GM19468 (cell line): Measurements from ENCODE around the gene PPIB.
"Not testable (repeated sequence)": the region's sequence is repeated elsewhere in the genome, so short reads cannot be mapped to it uniquely, and the experiment has no call there.

Experiments used
- ATAC-seq: cut with Tn5 transposase; IDR thresholded peaks from one replicate; pipeline ENCODE4 v1.9.1; 2021; ENCODE audit warnings: mild to moderate bottlenecking, moderate library complexity, moderate number of reproducible peaks; ENCODE audit not compliant: unreplicated experiment; ENCODE audit errors: extremely low read depth

Gene PPIB

DNA sequence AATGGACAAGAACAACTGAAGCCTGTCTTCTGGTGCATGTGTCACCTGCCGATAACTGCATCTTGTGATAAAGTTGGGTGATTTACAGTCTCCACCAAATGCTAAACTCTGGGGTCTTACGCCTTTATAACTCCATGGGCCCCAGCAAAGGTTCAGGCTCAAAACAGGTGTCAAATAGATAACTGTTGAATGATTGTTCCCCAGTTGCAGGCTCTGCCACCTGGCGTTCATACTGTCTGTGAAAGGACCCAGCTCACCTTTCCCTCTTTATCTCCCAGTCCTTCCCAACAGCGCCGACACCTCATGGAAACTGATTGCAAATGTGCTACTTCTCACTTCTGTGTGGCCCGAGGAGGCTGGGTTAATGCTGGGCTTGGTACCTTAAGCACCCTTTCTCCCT is 19.5 kb downstream of the PPIB start:
- ATAC-seq = no peak

GRCh38 chr15:64141798-64142512 is 20.9 kb downstream of the PPIB start:
- no peak for ATAC-seq

DNA sequence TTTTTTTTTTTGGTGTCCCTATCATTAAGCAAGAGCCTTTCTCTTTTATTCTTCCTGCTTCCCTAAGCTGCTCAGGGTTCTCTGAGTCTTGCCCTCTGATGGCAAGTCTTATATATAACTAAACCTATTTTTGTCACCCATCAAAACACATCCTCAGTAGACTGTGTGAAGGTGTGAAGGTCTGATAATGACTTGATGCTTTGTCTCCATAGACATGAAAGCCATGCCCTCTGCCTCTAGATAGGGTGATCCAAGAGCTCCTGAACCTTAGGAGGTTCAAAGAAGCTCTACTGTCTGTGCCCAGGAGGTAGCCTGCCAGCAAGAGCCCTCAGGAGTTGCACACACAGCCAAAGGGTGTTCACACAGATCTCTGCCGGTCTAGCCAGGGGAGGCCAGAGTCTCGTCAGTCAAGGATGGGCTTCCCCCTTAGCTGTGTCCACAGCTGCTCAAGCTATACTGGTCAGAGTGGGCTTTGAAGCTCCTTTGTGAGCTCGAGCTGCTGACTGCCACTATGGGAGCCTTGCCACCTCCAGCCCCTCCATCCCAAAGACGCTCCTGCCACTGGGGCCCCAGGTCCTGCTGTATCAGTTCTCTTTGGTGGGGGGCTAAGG is 24.4 kb downstream of the PPIB start:
- no peak for ATAC-seq

DNA sequence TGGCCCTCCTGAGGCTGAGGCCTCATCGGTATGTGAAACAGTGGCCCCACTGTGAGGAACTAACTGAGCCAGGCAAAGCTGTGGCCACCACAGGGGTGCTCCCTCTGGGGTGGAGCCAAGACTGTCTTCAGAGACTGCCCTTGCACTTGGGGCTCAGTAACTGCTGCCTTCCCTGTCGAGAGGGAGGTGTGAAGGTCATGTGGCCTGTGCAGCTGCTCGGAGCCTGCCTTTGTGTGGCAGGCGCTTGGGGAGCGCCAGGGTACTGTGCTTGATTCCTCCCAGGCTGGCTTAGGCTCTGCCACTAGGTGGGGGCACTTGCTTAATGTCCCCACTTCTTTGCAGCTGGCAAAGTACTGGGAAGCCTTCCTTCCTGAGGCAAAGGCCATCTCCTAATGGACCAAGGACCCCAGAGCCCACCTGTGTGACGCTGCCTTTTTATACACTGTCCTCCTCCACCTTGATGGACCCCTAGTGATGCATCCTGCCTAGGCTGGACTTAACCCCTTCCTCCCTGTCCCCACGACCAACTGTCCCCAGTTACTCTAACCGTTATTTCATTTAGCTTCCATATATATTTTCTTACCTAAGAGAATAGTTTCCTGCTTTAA is 25.5 kb downstream of the PPIB start:
- no peak for ATAC-seq

- no peak for ATAC-seq
These were observed 26.5 kb downstream of the PPIB start for GRCh38 chr15:64136347-64136746.

DNA sequence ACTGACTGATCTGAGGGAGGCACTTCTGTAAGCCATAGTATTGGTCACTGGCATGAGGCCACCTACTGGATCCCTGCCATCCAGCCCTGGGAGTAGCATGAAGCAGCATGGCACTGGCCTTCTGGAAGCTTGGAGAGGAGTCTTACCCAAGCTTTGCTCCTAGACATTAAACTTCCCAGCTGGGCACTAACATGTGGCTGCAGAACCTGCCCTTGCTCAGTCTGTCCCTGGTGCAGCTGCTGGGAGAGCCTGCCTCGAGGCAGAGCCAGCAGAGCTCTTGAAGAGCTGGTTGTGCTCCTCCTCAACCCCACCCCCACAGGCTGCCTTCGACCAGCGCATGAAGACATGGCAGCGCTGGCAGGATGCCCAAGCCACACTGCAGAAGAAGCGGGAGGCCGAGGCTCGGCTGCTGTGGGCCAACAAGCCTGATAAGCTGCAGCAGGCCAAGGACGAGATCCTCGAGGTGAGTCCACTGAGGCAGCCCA is 28.4 kb downstream of the PPIB start:
- no peak for ATAC-seq

DNA sequence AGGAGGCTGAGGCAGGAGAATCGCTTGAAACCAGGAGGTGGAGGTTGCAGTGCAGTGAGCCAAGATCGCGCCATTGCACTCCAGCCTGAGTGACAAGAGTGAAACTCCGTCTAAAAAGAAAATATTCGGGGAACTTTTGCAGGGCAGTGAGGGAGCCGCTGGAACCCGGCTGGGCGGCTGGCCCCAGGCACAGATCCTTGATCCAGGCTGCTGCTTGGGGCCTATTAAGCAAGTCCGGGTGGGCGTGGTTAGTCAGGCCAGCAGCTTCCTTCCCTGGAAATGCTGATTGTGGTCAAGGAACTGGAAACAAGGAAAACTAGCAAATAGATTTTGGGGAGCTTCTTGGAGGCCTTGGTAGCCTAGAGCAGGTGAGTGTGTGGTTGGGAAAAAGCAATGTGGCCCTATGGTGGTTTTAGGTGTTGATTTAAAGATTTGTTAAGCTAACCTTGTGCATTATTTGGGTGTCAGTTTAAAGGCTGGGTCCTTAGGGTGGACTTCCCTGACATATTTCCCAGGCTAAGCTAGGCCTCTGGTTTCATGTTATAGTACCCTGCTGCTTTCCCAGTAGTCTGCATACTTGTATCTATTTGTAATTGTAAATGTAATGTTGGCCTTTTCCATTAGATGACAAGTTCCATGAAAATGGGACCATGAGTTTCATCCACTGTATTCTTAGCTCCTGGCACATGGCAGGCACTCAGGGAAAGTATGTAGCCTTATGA is 29.0 kb downstream of the PPIB start:
- no peak for ATAC-seq

GRCh38 chr15:64132217-64132616 is 30.6 kb downstream of the PPIB start:
- no peak for ATAC-seq

DNA sequence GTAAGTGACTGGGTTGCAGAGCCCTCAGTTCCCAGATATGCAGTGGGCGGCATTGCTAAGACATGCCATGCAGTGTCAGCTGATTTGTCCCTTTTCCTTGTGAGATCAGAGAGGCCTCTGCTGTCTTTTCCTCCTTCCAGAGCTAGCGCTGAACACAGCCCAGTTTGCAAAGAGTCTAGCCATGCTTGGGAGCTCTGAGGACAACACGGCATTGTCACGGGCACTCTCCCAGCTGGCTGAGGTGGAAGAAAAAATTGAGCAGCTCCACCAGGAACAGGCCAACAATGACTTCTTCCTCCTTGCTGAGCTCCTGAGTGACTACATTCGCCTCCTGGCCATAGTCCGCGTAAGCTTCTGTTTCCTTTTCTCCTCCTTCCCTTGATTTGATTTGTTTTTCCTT is 31.3 kb downstream of the PPIB start:
- ATAC-seq = no peak

DNA sequence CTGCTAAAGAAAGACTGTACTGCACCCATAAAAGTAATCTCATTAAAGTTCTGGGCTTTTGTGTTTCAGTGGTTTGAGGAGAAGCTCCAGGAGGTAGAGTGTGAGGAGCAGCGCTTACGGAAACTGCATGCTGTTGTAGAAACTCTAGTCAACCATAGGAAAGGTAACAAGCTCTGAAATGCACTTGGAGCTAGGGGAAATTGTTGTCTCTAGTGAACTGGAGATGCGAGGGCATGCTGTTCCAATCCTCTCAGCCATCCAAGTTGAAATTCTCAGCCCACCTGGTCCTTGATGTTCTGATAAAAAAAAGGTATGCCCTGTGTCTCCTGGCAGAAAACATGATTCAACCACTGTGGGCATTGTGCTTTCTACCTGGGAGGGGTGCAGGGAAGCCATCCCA is 32.7 kb downstream of the PPIB start:
- no peak for ATAC-seq

DNA sequence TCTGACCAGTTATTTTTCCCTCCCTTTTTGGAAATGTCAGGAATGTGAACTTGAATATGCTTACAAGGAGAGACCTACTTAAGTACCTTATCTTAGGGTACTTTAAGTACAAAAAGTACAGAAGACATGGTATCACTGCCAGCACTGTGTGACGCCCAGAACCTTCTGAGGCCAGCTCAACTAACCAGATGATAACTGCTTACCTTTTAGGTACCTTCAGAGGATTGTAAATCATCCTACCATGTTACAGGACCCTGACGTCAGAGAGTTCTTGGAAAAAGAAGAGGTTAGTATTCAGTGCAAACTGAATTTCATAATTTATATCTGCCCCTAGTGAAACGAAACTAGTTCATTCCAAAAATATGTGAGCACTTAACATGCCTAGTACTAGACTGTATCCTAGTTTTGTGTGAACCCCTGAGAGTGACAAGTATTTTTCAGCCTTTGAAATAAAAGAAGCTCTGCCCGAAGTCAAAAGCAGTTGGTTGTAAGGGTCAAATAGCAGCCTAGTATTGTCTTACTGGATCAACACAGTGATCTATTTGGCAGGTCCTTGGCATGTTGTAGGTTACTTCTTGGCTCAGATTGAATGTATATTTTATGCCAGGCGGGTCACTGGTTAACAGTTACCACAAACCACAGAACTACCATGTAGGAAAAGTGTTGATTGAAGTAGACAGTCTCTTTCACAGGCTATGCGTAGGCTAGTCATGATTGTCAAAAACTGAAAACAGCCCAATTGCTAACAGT is 35.1 kb downstream of the PPIB start:
- ATAC-seq = no peak

DNA sequence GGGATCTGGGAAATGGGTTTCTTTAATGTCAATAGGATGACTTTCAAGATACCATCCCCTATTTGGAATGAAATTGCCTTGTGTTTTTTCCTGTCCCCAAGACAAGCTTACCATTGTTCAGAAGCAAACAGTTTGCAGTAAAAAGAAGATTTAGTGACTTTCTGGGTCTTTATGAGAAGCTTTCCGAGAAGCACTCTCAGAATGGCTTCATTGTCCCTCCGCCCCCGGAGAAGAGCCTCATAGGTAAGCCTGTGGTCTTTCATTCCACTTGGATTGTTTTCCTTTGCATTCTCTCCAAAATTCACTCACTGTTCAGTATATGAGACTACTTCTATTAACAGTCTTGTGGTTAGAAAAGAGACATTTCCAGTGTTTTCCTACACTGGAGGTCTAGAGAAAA is 36.8 kb downstream of the PPIB start:
- ATAC-seq = no peak

GRCh38 chr15:64122936-64123351 is 39.9 kb downstream of the PPIB start:
- no peak for ATAC-seq

- ATAC-seq = no peak
These were observed 40.4 kb downstream of the PPIB start for GRCh38 chr15:64122444-64122843.

GRCh38 chr15:64121614-64122013 is 41.2 kb downstream of the PPIB start:
- ATAC-seq = no peak

- ATAC-seq = not testable (repeated sequence)
These were observed 42.5 kb downstream of the PPIB start for GRCh38 chr15:64120322-64120721.

GRCh38 chr15:64117759-64118487 is 44.9 kb downstream of the PPIB start:
- no peak for ATAC-seq

GRCh38 chr15:64112904-64113303 is 49.9 kb downstream of the PPIB start:
- ATAC-seq = no peak

DNA sequence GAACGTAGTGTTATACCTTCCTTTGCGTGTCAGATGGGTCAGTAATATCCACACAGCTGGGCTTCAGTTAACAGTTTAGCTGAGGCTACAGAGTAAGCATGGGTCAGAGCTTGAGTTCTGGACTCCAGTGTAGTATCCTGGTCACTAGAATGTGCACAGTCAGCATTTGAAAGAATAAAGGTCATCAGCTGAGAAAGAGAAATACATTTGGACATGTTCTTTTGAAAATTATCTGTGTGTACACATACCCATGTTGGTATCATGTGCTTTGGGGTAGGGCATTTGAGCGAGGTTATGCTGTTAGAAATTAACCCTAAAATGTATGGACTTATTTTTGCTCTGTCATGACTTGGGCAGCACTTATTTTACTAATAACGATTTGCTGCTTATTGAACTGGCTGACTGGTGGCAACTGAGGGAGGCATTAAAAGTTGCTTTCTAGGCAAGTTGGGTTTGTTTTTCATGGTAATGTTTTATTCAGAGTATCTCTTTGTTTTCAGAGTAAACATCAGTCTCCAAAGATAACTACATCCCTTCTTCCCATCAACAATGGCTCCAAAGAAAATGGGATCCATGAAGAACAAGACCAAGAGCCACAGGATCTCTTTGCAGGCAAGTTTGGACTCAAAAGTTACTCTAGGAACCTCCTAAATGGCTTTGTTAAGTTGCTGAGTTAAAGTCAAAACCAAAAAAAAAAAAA is 50.6 kb downstream of the PPIB start:
- ATAC-seq = no peak
